Fibroblast of upper back skin (primary cell): ENCODE data around the gene SH3BP2.
"Not testable (repeated sequence)": the region's sequence is repeated elsewhere in the genome, so short reads cannot be mapped to it uniquely, and the experiment has no call there.

Experiments
- DNase-seq: peaks from one replicate; pipeline ENCODE4 v3.0.0-alpha.2; 2013

The SH3BP2 gene

GRCh38 chr4:2762486-2763370 lies 30.2 kb upstream of the SH3BP2 start:
- DNase-seq, result not testable (repeated sequence)

GRCh38 chr4:2763511-2763967 lies 29.3 kb upstream of the SH3BP2 start:
- no peak for DNase-seq

- DNase-seq, result no peak
These were observed 26.9 kb upstream of the SH3BP2 start for GRCh38 chr4:2765832-2766526.

GRCh38 chr4:2767046-2767704 lies 25.7 kb upstream of the SH3BP2 start:
- DNase-seq, result no peak

- no peak for DNase-seq
These were observed 25.2 kb upstream of the SH3BP2 start for GRCh38 chr4:2767705-2768074.

GRCh38 chr4:2768124-2768523 lies 24.8 kb upstream of the SH3BP2 start:
- DNase-seq, result no peak

GRCh38 chr4:2768921-2769336 lies 24.0 kb upstream of the SH3BP2 start:
- no peak for DNase-seq

- no peak for DNase-seq
These were observed 21.6 kb upstream of the SH3BP2 start for GRCh38 chr4:2771264-2771663.

GRCh38 chr4:2780643-2781042 lies 12.2 kb upstream of the SH3BP2 start:
- not testable (repeated sequence) for DNase-seq

GRCh38 chr4:2781911-2782310 lies 11.0 kb upstream of the SH3BP2 start:
- DNase-seq, result no peak

GRCh38 chr4:2783790-2784189 lies 9.1 kb upstream of the SH3BP2 start:
- no peak for DNase-seq

- DNase-seq, result no peak
These were observed 7.3 kb upstream of the SH3BP2 start for GRCh38 chr4:2785613-2786012.

- DNase-seq, result no peak
These were observed 6.7 kb upstream of the SH3BP2 start for GRCh38 chr4:2786152-2786671.

- DNase-seq, result no peak
These were observed 6.1 kb upstream of the SH3BP2 start for GRCh38 chr4:2786794-2787229.

- no peak for DNase-seq
These were observed 5.4 kb upstream of the SH3BP2 start for GRCh38 chr4:2787230-2788100.

- no peak for DNase-seq
These were observed 4.8 kb upstream of the SH3BP2 start for GRCh38 chr4:2788101-2788500.

GRCh38 chr4:2788532-2789103 lies 4.3 kb upstream of the SH3BP2 start:
- no peak for DNase-seq

- DNase-seq, result no peak
These were observed 3.5 kb upstream of the SH3BP2 start for GRCh38 chr4:2789351-2789750.

- no peak for DNase-seq
These were observed 2.9 kb upstream of the SH3BP2 start for GRCh38 chr4:2789793-2790582.

GRCh38 chr4:2790583-2791517 lies 2.0 kb upstream of the SH3BP2 start:
- DNase-seq, result no peak
